T1000 (cell line): ENCODE results near the gene CCDC91.
"Not testable (repeated sequence)": the region's sequence is repeated elsewhere in the genome, so short reads cannot be mapped to it uniquely, and the experiment has no call there.

Experiments used
- DNase-seq: peaks from one replicate; lab custom pipeline; 2025; ENCODE audit warnings: mixed read lengths; lab: John Stamatoyannopoulos, UW

Gene CCDC91

DNA sequence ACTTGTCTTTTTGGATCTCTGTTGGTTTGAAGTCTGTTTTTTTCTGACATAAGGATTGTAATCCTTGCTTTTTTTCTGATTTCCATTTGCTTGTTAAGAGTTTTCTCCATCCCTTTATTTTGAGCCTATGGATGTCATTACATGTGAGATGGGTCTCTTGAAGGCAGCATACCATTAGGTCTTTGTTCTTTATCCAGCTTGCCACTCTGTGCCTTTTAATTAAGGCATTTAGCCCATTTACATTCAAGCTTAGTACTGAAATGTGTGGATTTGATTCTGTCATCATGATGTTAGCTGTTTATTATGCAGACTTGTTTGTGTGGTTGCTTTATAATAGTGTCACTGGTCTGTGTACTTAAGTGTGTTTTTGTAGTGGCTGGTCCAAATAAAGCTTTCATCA, 100.0 kb downstream of the CCDC91 start:
- no peak for DNase-seq

DNA sequence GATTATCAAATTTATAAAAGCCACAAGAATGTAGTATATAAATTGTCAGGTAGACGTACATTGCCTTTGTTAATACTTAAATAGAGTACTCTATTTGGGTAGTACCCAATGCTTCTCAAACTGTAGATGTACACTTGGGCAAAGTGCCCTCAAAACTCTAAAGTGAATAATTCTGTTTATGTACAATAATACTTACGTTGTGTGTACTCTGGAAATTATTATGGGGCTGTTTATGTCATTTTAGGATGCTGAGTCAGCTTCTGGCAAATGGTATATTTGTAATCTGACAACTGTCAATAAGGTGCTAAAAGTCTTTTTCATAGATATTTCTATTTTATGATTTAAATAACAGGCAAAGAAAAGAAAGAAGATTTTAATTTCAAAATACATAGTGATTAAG, 102.4 kb downstream of the CCDC91 start:
- no peak for DNase-seq

DNA sequence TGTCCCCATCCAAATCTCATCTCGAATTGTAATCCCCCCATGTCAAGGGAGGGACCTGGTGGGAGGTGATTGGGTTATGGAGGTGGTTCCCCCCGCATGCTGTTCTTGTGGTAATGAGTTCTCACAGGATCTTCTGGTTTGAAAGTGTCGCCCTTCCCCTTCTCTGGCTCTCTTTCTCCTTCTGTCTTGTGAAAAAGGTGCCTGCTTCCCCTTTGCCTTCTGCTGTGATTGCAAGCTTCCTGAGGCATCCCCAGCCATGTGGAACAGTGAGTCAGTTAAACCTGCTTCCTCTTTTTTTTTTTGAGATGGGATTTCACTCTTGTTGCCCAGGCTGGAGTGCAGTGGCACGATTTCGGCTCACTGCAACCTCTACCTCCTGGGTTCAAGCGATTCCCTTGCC, 104.0 kb downstream of the CCDC91 start:
- DNase-seq = no peak

DNA sequence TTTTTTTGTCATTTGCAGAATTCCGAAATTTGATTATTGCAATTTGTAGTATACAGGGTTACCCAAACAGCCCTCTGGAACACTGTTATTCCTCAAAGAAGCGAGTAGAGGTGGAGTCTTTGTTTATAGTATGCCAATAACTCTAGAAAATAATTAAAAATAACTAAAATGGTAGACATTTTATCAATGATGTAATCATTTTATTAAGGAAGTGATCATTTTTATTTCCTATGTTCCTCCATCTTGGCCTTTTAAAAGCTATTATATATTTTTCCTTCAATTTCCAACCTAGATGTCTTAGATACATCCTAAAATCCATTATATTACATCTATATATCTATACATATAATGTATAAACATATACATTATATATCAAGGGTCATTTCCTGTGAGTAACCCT, 106.0 kb downstream of the CCDC91 start:
- no peak for DNase-seq

DNA sequence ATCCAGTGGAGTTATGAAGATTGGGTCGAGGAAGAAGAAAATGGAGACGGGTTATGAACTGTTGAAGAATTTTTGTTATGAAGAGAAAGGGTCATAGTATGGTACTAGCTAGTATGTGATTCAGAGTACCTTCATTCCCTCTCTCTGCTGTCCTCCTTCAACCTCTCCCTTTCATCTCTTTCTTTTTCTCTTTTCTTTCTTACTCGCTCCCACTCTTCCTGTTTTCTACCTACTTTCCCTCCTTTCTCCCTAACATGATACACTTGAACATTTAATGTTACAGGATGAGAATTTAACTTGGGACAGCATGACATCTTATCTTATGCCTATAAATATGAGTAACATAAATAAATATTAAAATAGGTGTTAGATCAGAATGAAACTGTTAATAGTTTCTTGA, 112.9 kb downstream of the CCDC91 start:
- DNase-seq = no peak

DNA sequence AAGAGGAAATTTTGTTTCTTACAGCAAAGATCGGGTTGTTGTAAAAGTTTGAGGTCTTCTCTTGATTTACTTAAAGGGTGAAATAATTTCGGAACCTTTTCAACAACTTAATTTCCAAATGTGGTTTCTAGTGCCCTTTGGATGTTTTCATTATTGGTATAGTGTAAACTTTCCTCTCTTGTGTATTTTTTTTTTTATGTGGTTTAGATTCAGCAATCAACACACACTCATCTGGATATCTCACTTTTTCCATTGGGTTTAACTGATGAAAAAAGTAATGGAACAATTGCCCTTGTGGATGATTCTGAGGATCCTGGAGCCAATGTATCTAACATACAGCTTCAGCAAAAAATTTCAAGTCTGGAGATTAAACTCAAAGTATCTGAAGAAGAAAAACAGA, 116.3 kb downstream of the CCDC91 start:
- DNase-seq = no peak

DNA sequence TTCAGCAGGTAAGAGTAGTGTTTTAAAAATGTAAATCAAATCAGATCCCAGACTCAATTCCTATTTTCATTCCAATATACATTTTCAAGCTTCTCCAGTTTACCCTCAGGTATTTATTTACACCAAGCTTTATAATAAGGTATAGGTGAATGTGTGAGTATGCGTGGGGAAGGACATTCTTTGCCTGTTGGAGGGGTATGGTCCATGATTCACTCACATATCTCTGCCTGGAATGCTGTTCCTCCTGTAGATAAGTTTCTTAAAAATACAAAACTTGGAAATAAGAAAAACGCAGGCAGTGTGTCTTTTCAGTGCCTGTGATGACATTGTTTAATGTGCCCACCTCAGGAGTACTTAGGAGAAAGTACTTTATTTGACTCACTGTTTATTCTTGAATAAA, 118.6 kb downstream of the CCDC91 start:
- DNase-seq = no peak

DNA sequence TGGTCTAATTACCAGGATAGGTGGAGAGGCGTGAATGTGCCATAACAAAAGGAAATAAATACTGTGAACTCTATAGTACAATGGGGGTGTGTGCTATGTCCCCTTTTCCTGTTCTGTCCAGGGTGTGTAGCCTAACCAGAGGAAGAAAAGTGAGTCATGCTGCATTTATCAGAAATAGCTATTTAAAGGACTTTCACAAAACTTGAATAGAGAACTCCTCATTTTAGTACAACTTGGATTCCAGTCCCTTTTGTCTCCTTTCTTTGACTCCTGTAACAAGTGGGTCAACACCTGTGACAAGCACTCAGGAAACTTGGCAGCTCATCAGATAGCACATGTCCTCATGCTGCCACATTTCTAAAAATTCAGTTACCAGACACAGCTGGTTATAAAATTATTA, 123.4 kb downstream of the CCDC91 start:
- DNase-seq = no peak

DNA sequence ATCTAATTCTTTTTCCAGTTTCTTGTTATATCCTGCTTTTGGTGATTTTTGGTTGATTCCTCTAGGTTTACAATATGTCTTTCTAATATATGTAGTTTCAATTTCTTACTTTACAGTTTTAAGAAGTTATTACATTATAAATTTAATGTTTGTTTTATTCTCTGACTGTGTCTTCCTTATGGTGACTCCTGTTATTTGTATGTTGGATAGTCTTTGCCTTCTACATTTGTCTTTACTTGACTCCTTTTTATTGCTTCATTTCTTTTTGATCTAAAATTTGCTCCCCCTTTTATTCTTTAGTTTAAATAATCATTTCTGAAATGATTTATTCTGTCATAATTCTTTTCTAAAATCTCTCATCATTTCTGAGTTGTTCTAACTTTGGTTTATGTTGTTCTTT, 125.8 kb downstream of the CCDC91 start:
- DNase-seq = no peak

DNA sequence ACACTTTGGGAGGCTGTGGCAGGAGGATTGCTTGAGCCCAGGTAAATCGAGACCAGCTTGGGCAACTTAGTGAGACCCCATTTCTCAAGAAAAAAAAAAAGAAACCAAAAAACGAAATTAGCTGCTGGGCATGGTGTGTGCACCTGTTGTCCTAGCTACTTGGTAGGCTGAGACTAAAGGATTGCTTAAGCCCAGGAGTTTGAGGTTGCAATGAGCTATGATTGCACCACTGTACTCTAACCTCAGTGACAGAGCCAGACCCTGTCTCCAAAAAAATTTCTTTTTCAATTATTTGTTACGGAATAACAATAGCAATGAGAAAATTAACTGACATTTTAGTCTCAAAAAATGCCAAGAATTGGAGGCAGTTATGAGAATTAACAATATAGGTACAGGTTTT, 128.0 kb downstream of the CCDC91 start:
- DNase-seq = no peak

DNA sequence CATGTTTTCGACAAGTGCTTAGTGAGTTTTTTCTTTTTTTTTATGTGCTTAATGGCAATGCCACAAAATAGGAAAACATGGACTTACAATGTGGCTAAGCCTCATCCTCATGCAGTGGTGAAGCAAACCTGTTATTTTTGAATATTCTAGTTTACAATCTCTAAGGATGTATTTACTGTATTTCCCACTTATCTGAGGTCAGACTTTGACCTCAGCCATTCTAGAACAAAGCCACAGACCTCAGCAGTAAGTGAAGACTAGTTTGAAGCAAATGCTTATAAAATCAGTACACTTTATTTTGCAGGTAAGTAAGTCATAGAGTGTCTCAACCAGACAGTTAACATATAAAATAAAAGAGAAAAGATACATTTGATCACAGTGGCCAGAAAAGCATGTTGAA, 130.1 kb downstream of the CCDC91 start:
- DNase-seq = no peak

DNA sequence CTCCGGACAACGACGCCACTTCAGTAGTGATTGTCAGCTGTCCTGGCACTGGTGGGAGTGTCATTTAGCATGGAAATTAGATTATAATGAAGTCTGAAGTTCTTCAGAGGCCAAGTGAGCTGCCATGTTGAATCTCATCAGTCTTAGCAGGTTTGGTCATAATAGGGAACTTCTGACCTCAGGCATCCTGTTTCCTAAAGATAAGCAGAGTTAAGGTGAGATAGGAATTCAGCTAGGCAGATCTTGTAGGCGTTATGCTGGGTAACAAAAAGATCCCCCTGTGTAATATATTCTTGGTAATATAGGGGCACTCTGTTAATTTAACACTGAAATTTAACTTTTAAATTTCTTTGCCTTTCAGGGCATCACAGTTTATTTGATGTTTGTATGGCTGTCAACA, 137.5 kb downstream of the CCDC91 start:
- no peak for DNase-seq

DNA sequence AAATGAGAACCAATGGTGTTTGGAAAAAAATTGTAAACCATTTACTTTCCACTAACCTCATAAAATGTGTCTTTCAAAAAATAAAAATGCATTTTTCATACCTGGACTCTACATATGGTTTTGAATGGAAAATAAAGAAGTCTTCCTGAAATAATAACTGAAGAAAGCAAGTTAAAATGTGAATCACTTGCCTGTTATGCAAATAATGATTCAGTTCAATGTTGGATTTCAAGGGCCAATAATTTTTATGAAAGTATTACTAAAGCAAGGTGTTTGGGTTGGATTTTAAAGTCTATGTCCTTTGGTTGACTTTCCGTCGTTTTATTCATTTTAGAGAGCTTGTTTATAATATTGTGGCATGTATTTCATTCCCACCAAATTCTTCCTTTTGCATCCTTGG, 138.7 kb downstream of the CCDC91 start:
- no peak for DNase-seq

DNA sequence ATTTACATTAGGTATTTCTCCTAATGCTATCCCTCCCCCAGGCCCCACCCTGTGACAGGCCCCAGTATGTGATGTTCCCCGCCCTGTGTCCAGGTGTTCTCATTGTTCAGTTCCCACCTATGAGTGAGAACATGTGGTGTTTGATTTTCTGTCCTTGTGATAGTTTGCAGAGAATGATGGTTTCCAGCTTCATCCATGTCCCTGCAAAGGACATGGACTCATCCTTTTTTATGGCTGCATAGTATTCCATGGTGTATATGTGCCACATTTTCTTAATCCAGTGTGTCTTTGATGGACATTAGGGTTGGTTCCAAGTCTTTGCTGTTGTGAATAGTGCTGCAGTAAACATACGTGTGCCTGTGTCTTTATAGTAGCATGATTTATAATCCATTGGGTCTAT, 139.5 kb downstream of the CCDC91 start:
- DNase-seq = not testable (repeated sequence)

DNA sequence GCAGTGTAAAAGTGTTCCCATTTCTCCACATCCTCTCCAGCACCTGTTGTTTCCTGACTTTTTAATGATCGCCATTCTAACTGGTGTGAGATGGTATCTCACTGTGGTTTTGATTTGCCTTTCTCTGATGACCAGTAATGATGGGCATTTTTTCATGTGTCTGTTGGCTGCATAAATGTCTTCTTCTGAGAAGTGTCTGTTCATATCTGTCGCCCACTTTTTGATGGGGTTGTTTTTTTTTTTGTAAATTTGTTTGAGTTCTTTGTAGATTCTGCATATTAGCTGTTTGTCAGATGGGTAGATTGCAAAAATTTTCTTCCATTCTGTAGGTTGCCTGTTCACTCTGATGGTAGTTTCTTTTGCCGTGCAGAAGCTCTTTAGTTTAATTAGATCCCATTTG, 140.0 kb downstream of the CCDC91 start:
- DNase-seq = not testable (repeated sequence)

DNA sequence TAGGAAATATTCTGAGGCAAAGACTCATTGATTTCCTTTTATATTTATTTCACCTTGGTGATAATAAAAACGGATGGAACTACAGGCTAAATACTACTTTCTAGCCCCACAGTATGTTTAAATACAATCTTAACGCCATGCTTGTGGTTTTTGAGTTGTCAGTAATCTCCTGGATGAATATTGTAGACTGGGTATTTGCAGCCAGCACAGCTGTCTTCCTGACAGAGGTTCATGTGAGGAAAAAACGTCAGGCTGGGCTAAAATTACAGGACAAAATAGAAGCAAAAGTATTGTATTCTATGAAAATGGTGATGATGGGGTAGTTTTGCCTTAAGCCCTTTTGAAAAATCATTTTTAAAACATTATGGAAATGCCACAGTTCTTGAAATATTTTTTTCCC, 140.9 kb downstream of the CCDC91 start:
- no peak for DNase-seq

DNA sequence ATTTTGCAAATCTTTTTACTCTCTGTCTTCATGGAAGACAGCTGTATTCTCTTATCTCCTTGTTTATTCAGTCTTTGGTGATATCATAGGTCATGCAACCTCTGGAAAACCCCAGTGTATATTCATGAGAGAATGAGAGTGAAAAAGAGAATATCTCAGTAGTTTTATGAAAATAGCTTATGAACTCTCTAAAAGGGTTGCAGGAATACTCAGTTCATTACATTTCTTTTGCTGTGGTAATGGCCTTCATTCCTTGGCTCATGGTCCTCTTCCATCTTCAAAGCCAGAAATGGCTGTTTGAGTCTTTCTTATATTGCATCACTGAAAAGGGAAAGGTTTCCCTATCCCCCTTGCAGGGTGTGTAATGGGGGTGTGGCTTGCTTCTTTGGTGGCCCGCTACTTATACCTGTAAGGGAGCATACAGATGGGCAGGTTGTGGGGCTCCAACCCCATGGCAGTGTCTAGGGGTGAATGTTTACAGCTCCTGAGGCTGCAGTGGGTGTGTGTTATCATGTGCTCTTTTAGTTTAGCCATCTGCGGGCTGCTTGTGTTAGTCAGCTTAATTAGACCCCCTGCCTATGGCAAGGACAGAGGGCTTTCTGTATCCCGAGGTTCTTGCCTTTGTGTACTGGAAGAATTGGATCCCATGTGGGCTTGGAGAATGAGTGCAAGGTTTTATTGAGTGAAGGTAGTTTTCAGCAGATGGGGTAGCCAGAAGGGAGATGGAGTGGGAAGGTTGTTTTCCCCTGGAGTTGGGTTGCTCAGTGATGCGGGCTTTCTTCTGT, 150.2 kb downstream of the CCDC91 start:
- no peak for DNase-seq

DNA sequence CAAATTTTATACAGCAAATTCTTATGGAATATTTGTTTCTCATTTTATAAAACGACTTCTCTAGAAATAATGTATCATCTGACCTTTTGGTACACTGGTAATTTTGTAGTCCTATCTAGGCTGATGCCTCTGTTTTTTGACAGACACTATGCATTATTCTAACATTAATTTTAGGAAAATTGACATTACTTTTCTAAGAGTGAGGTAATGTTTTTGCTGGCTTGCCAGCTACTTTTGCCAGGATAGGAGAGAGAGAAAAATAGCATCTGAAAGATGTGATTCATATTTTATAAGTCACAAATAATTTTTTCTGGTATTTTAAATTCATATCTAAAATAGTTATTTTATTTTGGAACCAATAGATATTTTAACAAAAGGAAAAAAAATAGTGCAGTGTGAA, 153.5 kb downstream of the CCDC91 start:
- DNase-seq = no peak

DNA sequence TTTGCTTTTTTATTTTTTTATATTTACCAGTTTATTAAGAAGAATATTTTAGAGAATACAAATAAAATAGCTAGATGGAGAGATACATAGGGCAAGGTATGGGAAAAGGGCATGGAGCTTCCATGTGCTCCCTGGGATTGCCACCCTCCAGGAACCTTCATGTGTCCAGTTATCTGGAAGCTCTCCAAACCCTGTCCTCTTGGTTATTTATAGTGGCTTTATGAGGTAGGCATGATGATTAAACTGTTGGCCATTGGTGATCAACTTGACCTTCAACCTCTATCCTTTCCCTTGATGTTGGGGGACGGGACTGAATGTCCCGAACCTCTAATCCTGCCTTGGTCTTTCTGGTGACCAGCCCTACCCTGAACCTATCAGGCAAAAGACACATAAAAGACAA, 156.3 kb downstream of the CCDC91 start:
- no peak for DNase-seq

DNA sequence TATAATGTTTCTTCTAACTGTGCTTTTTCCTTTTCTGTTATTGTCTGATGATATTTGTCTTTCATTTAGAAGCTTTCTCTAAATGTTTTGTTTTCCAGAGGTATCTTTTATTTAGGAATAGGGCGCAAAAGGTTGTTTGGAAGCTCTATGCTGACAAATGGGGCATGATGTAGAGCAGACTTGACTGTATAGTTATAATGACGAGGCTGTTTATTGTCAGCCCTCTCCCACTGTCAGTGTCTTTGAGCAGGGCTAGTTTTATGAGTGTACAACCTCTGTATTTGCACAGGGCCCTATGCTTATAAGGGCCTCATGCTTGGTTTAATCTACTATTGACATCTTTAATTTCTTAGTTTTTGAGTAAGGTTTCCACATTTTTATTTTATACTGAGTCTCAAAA, 158.9 kb downstream of the CCDC91 start:
- DNase-seq = no peak

DNA sequence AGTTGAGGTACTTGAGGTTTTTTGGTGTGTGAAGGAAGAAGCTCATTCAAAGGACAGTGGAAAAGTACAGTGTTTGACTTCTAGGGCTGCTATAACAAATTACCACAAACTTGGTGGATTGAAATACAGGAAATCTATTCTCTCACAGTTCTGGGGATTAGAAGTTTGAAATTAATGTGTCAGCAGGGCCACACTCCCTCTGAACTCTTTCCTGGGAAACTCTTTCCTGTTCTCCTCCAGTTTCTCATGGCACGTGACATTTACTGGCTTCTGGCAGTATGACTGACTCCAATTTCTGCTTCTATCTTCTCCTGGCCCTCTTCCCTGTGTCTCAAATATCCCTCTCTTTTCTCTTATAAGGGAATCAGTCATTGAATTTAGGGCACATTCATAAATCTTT, 160.2 kb downstream of the CCDC91 start:
- DNase-seq = no peak

DNA sequence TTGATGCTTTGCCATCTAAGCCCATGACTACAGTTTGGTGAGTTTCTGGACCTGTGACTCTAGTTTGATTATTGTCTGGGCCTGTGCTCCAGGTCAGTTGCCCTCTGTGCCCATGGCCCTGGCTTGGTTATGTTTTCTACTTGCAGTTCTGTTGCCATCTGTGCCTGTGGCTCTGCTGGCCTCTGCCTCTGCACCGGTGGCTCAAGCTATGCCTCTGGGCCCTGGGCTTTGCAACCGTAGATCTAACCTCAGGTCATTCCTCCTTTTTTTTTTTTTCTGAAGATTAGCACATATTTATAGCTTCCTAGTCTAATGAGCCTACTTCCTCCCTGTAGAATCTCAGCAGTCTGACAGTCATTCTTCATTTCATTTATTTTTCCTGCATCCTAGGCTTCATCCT, 161.2 kb downstream of the CCDC91 start:
- no peak for DNase-seq

DNA sequence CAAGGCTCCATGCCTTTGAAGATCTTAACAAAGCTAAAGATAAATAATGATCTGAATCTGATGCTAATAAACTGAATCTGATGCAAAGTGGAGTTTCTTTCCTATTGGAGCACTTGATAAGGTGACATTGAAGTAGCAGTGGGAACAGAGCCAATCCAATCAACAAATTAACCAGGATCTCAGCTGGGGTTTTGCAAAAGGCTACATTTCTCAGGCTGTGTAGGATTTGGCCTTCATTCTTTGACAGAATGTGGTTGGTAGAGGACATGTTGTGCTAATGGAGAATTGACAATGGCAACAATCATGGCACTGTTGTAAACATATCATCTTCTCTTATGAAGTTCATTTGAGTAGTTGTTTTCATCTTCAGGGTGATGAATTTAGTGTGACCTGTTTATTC, 164.9 kb downstream of the CCDC91 start:
- DNase-seq = no peak

DNA sequence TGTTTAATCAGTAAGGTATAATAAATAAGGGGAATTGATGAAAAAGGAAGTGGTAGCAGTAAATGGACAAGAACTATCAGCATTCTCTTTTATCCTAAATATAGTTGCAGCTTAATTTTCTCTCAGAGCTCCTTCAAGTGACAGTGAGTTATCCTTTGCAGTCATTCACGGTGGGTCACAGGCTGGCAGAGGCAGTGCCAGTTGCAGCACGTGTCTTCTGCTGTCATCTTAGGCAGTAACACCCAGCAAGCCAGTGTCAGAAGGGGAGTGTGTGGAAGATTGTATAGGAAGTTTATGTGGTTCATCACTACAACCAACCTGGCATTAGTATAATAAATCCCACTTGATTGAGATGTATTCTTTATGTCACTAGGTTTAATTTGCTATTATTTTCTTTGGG, 170.0 kb downstream of the CCDC91 start:
- no peak for DNase-seq

DNA sequence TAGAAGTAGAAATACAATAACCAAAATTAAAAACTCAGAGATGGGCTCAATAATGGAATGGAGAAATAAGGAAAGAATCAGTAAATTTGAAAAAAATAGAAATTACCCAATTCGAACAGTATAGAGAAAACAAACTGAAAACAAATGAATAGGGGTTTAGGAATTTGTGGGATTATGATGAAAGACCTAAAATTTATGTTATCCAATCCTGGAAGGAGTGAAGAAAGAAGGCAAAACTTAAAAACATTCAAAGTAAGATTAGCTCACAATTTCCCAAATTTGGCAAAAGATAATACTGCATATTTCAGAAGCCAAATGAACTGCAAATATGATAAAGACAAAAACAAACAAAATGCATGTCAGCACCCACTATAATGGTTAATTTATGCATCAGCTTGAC, 177.1 kb downstream of the CCDC91 start:
- no peak for DNase-seq
